Fibroblast of skin of left quadriceps (primary cell): Measurements from ENCODE around the gene NCKAP1.

Experiments used
- DNase-seq, 2 experiments: peaks; one replicate each; pipeline ENCODE4 v3.0.0-alpha.2; 2013; ENCODE audit warnings: low read depth in 2 of 2

Gene NCKAP1

DNA sequence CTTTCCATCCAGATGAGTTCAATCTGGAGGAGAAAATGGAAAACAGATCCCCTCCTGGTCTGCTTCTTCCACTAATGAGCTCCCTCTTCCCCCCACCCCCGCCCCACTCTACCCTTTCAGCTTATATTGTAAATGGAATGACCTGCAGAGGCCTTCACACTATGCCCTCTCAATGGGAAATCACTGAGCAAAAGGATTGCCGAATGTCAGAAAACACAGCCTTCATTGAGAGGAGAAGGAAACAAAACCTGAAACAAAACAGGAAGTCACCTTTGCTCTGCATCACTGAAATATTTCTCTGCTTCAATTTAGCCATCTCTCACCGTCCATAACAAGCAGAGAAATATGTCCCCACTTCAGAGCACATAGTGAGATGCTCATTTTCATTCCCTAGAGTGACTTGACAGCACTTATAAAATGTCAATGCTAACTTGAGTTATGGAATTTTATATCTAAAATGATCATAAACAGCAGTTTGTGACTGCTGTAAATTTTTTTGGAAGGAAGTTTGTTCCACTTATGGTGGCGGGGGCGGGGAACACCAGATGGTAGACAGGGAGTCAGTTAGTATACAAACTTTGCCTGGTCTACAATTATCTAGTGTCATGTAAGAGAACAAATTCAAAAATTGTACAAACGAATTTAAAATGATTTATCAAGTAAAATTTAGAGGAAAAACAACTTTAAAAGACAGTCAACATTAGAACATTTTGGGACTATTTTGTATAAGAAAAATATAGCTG lies 170.0 kb downstream of the NCKAP1 start:
- DNase-seq: no peak

GRCh38 chr2:182867426-182868053 lies 170.7 kb downstream of the NCKAP1 start:
- no peak for DNase-seq

DNA sequence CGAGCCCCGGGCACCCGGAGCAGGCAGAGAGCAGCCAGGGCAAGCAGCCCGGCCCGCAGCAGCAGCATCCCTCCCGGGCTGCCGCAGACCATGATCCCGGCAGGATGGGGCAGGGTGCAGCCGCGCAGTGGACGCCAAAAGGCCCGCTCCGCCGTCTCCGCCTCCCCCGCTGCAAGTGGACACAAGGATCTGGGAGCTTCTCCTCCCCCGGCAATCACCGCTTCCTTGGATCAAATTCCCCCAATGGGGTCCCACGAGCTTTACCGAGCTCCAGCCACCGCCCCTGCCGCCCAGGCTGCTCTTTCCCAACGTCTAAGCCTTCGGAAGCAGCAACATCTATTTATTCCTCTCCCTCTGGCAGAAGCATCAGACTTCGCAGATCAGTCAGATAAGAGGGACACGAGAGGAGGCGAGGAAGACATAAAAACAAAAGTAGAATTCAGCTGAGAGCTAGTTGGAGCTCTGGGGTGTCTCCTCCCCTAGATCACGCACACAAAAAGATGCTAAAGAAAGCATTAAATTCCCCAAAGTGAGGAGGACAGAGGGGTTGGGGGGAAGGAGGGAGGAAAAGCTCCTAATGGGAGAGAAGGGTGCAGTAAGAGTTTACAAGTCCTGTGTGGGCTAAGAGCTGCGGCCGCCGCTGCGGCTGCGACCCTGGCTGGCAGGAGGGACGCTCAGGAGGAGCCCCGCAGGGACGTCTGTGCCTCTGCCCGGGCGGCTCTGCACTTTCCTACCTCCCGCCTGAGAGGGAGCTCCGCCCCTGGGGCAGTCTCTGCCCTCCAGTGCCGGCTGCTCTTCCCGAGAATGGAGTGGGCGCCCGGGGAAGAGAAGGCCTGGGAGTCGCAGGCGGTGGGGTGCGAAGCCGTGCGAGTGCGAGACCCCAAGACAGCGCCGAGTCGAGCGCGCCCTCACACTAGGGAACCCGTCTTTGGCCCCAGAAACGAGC lies 171.5 kb downstream of the NCKAP1 start, which contains the start of gene FRZB:
Gene FRZB, minus strand, starts transcription at position 177 of the 946 bp plus-strand sequence. Its CDS starts 85 bp downstream, at position 92.
- peak; percentile 34 to 48 for DNase-seq

DNA sequence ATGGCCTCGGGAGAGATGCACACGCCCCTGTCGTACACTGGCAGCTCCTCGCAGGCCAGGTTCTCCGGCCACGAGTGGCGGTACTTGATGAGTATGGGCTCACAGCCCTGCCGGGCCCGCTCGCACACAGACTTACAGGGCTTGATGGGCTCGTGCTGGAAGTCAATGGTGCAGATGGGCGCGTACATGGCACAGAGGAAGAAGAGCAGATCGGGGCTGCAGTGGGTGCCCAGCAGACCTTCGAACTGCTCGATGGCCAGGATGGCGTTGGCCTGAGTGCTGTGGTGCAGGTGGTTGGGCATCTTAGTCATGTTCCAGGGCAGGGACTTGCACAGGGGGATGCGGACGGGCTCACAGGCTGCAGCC lies 172.2 kb downstream of the NCKAP1 start:
- DNase-seq: no peak

- DNase-seq: no peak
Measured at GRCh38 chr2:182864949-182865570, 173.2 kb downstream of the NCKAP1 start.

DNA sequence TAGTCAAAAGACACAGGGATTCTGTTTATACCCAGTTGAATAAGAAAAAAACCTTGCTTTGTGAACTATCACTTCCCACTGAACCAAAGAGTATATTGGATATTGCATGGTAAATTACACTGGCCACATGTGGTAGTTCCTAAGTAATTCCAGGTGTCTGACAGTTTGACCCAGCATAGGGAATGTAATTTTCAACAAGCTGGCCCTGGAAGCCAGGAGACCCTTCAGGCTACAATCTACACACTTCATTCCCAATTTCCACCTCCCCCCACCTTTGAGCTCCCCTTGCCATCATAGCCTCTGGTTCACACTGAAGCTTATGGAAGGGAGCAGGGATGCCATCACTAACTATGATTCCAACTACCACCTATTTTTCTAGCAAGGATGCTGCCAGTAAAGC lies 174.6 kb downstream of the NCKAP1 start:
- DNase-seq: no peak

DNA sequence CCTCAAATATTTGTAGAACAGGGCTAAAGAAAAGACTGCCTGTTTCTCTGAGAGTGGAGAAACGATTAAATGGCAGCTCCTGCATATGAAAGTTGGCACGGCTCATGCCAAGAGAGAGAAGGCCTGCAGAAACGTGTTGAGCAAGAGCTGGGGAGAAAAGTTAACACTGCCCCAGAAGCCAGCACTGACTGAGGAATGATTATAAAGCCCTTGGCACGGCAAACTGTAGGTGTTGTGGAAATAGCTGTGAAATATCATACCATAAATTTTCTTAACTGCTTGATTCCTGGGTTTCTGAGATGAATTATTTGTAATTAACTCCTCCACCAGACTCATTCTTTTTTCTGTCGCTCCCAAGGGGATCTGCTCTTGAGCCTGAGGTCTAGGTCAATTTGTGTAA lies 176.2 kb downstream of the NCKAP1 start:
- DNase-seq: no peak

DNA sequence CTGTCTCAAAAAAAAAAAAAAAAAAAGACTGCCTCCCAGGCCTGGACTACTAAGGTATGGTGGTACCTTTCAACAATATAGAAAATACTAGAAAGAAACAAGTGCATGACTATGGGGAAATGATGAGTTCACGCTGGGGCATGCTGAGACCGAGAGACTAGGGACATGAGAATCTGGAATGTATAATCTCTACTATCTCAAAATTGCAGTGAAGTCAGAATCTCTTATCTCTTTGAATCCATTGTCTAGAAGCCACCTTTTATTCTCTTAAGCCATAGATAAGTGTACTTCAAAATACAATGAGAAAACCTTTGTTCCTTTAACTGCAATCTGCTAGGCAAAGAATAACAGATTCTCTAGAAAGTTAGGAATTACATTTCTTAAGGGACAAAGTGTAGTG lies 177.4 kb downstream of the NCKAP1 start:
- no peak for DNase-seq
